ENCODE results near the gene MYL3.

DNA sequence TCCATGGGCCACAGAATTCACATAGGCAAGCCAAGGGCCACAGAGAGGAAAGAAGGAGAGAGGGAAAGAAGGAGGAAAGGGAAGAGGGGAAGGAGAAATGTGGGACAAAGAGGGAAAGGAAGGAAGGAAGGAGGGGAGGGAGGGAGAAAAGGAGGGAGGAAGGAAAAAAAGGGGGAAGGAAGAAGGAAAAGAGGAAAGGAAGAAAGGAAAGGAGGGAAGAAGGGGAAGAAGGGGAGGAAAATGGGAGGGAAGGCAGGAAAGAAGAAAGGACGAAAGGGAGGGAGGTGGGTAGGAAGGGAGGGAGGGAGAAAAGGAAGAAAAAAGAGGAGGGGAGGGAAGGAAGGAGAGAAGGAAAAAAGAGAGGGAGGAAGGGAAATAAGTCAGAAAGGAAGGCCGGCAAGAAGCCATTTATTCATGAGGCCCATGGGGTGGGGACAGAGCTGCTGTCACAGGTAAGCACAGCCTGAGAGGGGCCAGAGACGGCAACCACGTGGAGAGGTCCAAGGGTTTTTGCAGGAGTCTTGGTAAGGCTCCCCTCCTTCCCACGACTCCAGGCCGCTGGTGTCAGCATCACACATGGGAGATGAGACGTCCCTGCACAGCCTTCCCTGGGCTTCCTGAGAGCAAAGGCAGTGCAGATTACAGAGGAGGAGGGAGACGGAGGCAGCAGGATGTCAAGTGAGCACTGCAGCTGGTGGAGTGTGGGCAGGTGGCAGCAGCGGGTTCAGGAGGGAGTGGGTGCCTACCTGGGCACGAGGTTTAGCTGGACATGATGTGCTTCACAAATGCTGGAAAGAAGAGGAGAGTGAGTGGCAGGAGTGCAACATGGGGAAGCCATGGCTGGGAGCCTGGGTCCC, 5.5 kb downstream of the MYL3 start:
- no peak for TF ChIP-seq POLR2A (IDR thresholded peaks at IDR 0.05)
- TF ChIP-seq, protein P1, sequence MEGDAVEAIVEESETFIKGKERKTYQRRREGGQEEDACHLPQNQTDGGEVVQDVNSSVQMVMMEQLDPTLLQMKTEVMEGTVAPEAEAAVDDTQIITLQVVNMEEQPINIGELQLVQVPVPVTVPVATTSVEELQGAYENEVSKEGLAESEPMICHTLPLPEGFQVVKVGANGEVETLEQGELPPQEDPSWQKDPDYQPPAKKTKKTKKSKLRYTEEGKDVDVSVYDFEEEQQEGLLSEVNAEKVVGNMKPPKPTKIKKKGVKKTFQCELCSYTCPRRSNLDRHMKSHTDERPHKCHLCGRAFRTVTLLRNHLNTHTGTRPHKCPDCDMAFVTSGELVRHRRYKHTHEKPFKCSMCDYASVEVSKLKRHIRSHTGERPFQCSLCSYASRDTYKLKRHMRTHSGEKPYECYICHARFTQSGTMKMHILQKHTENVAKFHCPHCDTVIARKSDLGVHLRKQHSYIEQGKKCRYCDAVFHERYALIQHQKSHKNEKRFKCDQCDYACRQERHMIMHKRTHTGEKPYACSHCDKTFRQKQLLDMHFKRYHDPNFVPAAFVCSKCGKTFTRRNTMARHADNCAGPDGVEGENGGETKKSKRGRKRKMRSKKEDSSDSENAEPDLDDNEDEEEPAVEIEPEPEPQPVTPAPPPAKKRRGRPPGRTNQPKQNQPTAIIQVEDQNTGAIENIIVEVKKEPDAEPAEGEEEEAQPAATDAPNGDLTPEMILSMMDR (IDR thresholded peaks at IDR 0.05) = no peak
- no peak for TF ChIP-seq POLR2AphosphoS5 (IDR thresholded peaks at IDR 0.05)
